ENCODE results near the gene WBP2. TPM values are rescaled to one million over a fixed set of nuclear protein-coding genes. Genes with fewer than 3 reads are reported as not detected.
A peak's percentile ranks its signal among the peaks of the same experiment; 100 is the strongest.
"Not testable (repeated sequence)": the region's sequence is repeated elsewhere in the genome, so short reads cannot be mapped to it uniquely, and the experiment has no call there.

Gene WBP2
- total and polyA plus RNA-seq, 2 experiments from 2014 or later = 29.0 to 129 TPM

DNA sequence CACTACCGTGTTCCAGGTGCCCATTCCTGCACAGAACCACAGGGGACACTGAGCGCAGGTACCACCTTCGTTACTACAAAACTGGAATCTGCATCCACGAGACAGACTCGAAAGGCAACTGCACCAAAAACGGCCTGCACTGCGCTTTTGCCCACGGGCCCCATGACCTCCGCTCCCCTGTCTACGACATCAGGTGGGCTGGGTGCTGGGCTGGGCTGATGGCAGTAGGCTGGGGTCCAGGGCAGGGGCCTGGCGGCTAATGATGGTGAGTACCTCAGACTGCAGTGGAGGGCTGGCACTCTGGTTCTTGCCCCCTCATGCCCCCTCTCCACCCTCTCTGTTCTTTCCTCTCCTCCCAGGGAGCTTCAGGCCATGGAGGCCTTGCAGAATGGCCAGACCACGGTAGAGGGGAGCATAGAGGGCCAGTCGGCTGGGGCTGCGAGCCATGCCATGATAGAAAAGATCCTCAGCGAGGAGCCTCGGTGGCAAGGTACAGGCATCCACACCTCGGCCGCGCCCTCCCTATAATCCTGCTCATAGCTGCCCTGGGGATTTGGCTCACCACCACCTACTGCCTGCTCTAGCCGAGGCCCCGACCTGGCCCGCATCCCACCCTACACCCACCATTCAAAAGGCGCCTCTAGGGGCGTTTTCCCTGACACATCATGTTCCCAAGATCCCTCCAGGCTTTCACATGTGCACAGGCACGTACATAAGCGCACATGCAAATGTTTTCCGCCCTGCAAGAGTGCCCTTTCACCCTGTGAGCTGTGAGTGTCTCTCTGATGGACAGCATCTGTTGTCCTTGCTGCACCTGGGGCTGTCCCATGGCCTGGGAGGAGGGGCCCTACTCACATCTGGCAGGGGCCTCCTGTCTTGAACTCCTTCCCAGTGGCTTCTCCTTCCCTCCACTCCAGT is 42.8 kb downstream of the WBP2 start:
- Histone ChIP-seq H4K20me1 (ENCODE audit: insufficient read depth, poor library complexity, severe bottlenecking) (peaks cover 6% of the 10 kb centered on the region), H3K27ac (no peak overlapping the region), H3K79me2 (peaks cover 7% of the 10 kb centered on the region), H3K4me1 (ENCODE audit: insufficient read depth) (no peaks in the 10 kb centered on the region), H3K4me2 (no peak overlapping the region), H3K9me3 (ENCODE audit: low read depth) (no peaks in the 10 kb centered on the region), H3K27me3 (no peaks in the 10 kb centered on the region), H3K4me3 (no peak overlapping the region), H3K9me2 (replicated peaks; ENCODE audit: insufficient read depth) (no peaks in the 10 kb centered on the region), H3K36me3 (replicated peaks; ENCODE audit: insufficient read depth, low read depth) (no peaks in the 10 kb centered on the region), H2AFZ (no peak overlapping the region)
- DNase-seq (ENCODE audit: low spot score) = peak; percentile 3
- WGBS (ENCODE audit: low lambda C conversion rate, missing lambda C conversion rate) = 96% methylated on average over 27 of the region's 27 CpGs
- TF ChIP-seq EZH2phosphoT487 (IDR thresholded peaks at IDR 0.05; ENCODE audit: low read depth, severe bottlenecking, unreplicated experiment) (no peak), EZH2 (IDR thresholded peaks at IDR 0.05; ENCODE audit: borderline replicate concordance) (no peak), CTCF (IDR thresholded peaks at IDR 0.05; ENCODE audit: poor library complexity) (no peak)

DNA sequence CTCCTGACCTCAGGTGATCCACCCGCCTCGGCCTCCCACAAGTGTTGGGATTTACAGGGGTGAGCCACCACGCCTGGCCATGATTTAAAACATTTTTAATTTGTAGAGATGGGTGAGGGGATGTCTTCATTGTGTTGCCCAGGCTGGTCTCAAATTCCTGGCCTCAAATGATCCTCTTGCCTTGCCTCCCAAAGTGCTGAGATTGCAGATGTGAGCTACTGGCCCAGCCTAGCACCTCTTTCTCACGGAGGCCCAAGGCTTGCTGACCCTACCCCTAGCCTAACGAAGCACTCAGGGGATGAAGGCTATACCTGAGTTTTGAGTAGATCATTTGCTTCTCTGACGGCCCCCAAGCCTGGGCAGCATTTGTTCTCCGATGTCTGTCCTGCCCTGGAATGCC is 44.0 kb downstream of the WBP2 start:
- H3K79me2 ChIP-seq = peaks cover 18% of the 10 kb centered on the region
- H3K27me3 ChIP-seq = no peaks in the 10 kb centered on the region
- H3K4me1 ChIP-seq (ENCODE audit: insufficient read depth) = no peaks in the 10 kb centered on the region
- no peak overlapping the region for H2AFZ ChIP-seq
- H3K36me3 ChIP-seq (replicated peaks; ENCODE audit: insufficient read depth, low read depth) = no peaks in the 10 kb centered on the region
- 98% methylated on average over 7 of the region's 7 CpGs for WGBS (ENCODE audit: low lambda C conversion rate, missing lambda C conversion rate)
- TF ChIP-seq EZH2 (IDR thresholded peaks at IDR 0.05; ENCODE audit: borderline replicate concordance) = no peak
- no peak for TF ChIP-seq EZH2phosphoT487 (IDR thresholded peaks at IDR 0.05; ENCODE audit: low read depth, severe bottlenecking, unreplicated experiment)
- no peak for TF ChIP-seq CTCF (IDR thresholded peaks at IDR 0.05; ENCODE audit: poor library complexity)
- no peak overlapping the region for H3K27ac ChIP-seq
- no peak overlapping the region for H3K4me3 ChIP-seq
- peaks cover 6% of the 10 kb centered on the region for H4K20me1 ChIP-seq (ENCODE audit: insufficient read depth, poor library complexity, severe bottlenecking)
- H3K9me2 ChIP-seq (replicated peaks; ENCODE audit: insufficient read depth) = no peaks in the 10 kb centered on the region
- H3K4me2 ChIP-seq = no peak overlapping the region
- no peaks in the 10 kb centered on the region for H3K9me3 ChIP-seq (ENCODE audit: low read depth)
- no peak for DNase-seq (ENCODE audit: low spot score)

DNA sequence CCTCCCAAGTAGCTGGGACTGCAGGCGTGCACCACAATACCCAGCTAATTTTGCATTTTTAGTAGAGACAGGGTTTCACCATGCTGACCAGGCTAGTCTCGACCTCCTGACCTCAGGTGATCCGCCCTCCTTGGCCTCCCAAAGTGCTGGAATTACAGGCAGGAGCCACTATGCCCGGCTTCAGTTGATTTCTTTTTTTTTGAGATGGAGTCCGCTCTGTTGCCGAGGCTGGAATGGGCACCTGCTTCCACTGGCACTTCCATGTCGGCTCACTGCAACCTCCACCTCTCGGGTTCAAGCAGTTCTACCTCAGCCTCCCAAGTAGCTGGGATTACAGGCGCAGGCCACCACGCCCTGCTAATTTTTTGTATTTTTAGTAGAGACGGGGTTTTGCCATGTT is 44.4 kb downstream of the WBP2 start:
- H3K4me2 ChIP-seq; H3K9me3 ChIP-seq (ENCODE audit: low read depth); H3K36me3 ChIP-seq (replicated peaks; ENCODE audit: insufficient read depth, low read depth); H3K9me2 ChIP-seq (replicated peaks; ENCODE audit: insufficient read depth); H3K27ac ChIP-seq; DNase-seq (ENCODE audit: low spot score); H3K27me3 ChIP-seq; H2AFZ ChIP-seq; H3K4me3 ChIP-seq; H3K4me1 ChIP-seq (ENCODE audit: insufficient read depth); H4K20me1 ChIP-seq (ENCODE audit: insufficient read depth, poor library complexity, severe bottlenecking): not testable (repeated sequence)
- WGBS (ENCODE audit: low lambda C conversion rate, missing lambda C conversion rate) = 95% methylated on average over 11 of the region's 11 CpGs
- peaks cover 22% of the 10 kb centered on the region for H3K79me2 ChIP-seq

GRCh38 chr17:75810216-75810615 is 44.9 kb downstream of the WBP2 start:
- H3K4me3 ChIP-seq = no peak overlapping the region
- H3K27me3 ChIP-seq = no peaks in the 10 kb centered on the region
- no peaks in the 10 kb centered on the region for H3K36me3 ChIP-seq (replicated peaks; ENCODE audit: insufficient read depth, low read depth)
- peaks cover 27% of the 10 kb centered on the region for H3K79me2 ChIP-seq
- no peak for TF ChIP-seq EZH2phosphoT487 (IDR thresholded peaks at IDR 0.05; ENCODE audit: low read depth, severe bottlenecking, unreplicated experiment)
- TF ChIP-seq EZH2 (IDR thresholded peaks at IDR 0.05; ENCODE audit: borderline replicate concordance) = no peak
- TF ChIP-seq CTCF (IDR thresholded peaks at IDR 0.05; ENCODE audit: poor library complexity) = no peak
- DNase-seq (ENCODE audit: low spot score) = no peak
- WGBS (ENCODE audit: low lambda C conversion rate, missing lambda C conversion rate) = 98% methylated on average over 5 of the region's 5 CpGs
- H3K27ac ChIP-seq = no peak overlapping the region
- no peak overlapping the region for H3K4me2 ChIP-seq
- H4K20me1 ChIP-seq (ENCODE audit: insufficient read depth, poor library complexity, severe bottlenecking) = peaks cover 6% of the 10 kb centered on the region
- no peaks in the 10 kb centered on the region for H3K9me3 ChIP-seq (ENCODE audit: low read depth)
- H3K4me1 ChIP-seq (ENCODE audit: insufficient read depth) = no peaks in the 10 kb centered on the region
- no peaks in the 10 kb centered on the region for H3K9me2 ChIP-seq (replicated peaks; ENCODE audit: insufficient read depth)
- H2AFZ ChIP-seq = no peak overlapping the region

Data from hepatocyte (in vitro differentiated cells).